ENCODE data around the gene ATG16L1. TPM values are rescaled to one million over a fixed set of nuclear protein-coding genes. Genes with fewer than 3 reads are reported as not detected.

Gene ATG16L1
- total RNA-seq (2021; ENCODE audit: unreplicated experiment): 52.3 TPM
- 29.2 TPM for polyA plus RNA-seq (2012; ENCODE audit: insufficient read length)
- Bru-seq, nascent RNA: percentile 87 among the genes with signal in this experiment
- percentile 84 among the genes with signal in this experiment for BruChase-seq, experiment 1, labeled RNA remaining after a 2-hour chase
- BruChase-seq, experiment 2, labeled RNA remaining after a 6-hour chase: percentile 80 among the genes with signal in this experiment
- long read RNA-seq, transcript ATG16L1-203 (18 exons, 3,405 nt): minor isoform, 18 of 72 reads
- long read RNA-seq, transcript ATG16L1-205 (17 exons, 3,213 nt): major isoform, 22 of 72 reads
- long read RNA-seq, partial matches to known transcripts: 6 of 72 reads
- long read RNA-seq, other reads (novel, unspliced or antisense): 22 of 72 reads

- in situ Hi-C loops (cut with HindIII; ENCODE audit: low pct_unique_long_range_greater_than_20kb, low sequenced_read_pairs): no loop called here
Measured at GRCh38 chr2:233251306-233252116, at the start of gene ATG16L1. Gene ATG16L1, plus strand, starts transcription at chr2:233251673. Its CDS starts 155 bp downstream, at chr2:233251828.

More at GRCh38 chr2:233251306-233252116, at the start of gene ATG16L1:
- POLR2A ChIA-PET: interaction anchor here (0.6 kb wide), 1 partner anchor 262 kb away, joined by 3 read pairs; no protein-coding TSS in a partner anchor
- peaks cover 32% of the 10 kb centered on the region for H3K4me1 ChIP-seq (ENCODE audit: control insufficient read depth, insufficient read depth, low read length)
- DNase-seq (ENCODE audit: low read depth, low spot score) (peak; percentile 69), ATAC-seq (peak; percentile 99)
- TF ChIP-seq CTCF (IDR thresholded peaks at IDR 0.05): peak; percentile 99
- peak; percentile 70; the same call in 1 of the 2 replicates for TF ChIP-seq SIN3A (IDR thresholded peaks at IDR 0.05; ENCODE audit: borderline replicate concordance, insufficient read depth, low read depth, low read length)
- TF ChIP-seq REST (IDR thresholded peaks at IDR 0.05; ENCODE audit: insufficient read depth in 1 of 2, low read depth in 2 of 2, low read length in 1 of 2): 0 out of 4 replicates have a peak, but pooled peaks of 1 of the 2 experiments have one; percentile 51
- peak; percentile 87 for TF ChIP-seq POLR2AphosphoS5 (IDR thresholded peaks at IDR 0.05; ENCODE audit: low read depth, low read length)
- 0 out of 2 replicates have a peak, but pooled peaks have one; percentile 19 for TF ChIP-seq TCF7L2 (IDR thresholded peaks at IDR 0.05; ENCODE audit: low read depth, low read length)
- CTCF ChIA-PET: interaction anchor here (0.7 to 1.1 kb wide), 3 partner anchors 223 to 398 kb away, joined by 3 to 4 read pairs (median 3); no protein-coding TSS in a partner anchor
- BruUV-seq (replicated peaks): no TSS peak
- H3K4me3 ChIP-seq (ENCODE audit: low read depth in 2 of 2, low read length in 2 of 2): peak within 1 kb of the TSS; percentile 55 to 98
- peak within 1 kb of the TSS; percentile 94 for H3K27ac ChIP-seq (ENCODE audit: low read length)
- intact Hi-C loops (cut with micrococcal nuclease; ENCODE audit: unreplicated experiment): loop anchor here (5.0 kb wide), 1 partner anchor 269 kb away; no protein-coding TSS in a partner anchor
- H3K9me3 ChIP-seq (ENCODE audit: control insufficient read depth, insufficient read depth, low read depth, low read length): peaks cover 10% of the 10 kb centered on the region; the same call in 1 of the 2 replicates
- no peaks in the 10 kb centered on the region for H3K27me3 ChIP-seq (ENCODE audit: control insufficient read depth, insufficient read depth, low read length)
- H3K36me3 ChIP-seq (ENCODE audit: control insufficient read depth, insufficient read depth, low read length): peaks cover 10% of the 10 kb centered on the region
